HEK293T (cell line): ENCODE data around the gene CDC37L1.

Experiments used
- CTCF ChIA-PET: fragments of 350-600 bp; formaldehyde crosslinking; extraction: SDS; loops from one replicate; lab custom pipeline; 2021; ENCODE audit warnings: antibody characterized with exemption, inconsistent platforms; lab: Yijun Ruan, JAX
- POLR2A ChIA-PET: fragments of 350-600 bp; formaldehyde crosslinking; extraction: SDS; loops from one replicate; lab custom pipeline; 2020; ENCODE audit warnings: antibody characterized with exemption, inconsistent platforms; lab: Yijun Ruan, JAX
- DNase-seq: peaks from one replicate; pipeline ENCODE4 v3.0.0; 2012; ENCODE audit warnings: mixed read lengths; ENCODE audit errors: extremely low spot score
- ARNT ChIP-seq: fragments of 450-650 bp; IDR thresholded peaks from 2 replicates; pipeline ENCODE4 v1.6.1; 2017; ENCODE audit warnings: mild to moderate bottlenecking
- BHLHE40 ChIP-seq: fragments of 450-650 bp; IDR thresholded peaks from 2 replicates; pipeline ENCODE4 v1.6.1; 2016; ENCODE audit warnings: mild to moderate bottlenecking, moderate library complexity, borderline replicate concordance
- CTBP1 ChIP-seq: fragments of 450-650 bp; IDR thresholded peaks from 2 replicates; pipeline ENCODE4 v1.6.1; 2016; ENCODE audit warnings: borderline replicate concordance
- ELF4 ChIP-seq: fragments of 450-650 bp; IDR thresholded peaks from 2 replicates; pipeline ENCODE4 v1.6.1; 2017; ENCODE audit warnings: antibody characterized with exemption
- FOXA1 ChIP-seq: fragments of 450-650 bp; IDR thresholded peaks from 2 replicates; pipeline ENCODE4 v1.6.1; 2016; ENCODE audit warnings: mild to moderate bottlenecking
- FOXK2 ChIP-seq: fragments of 450-650 bp; IDR thresholded peaks from 2 replicates; pipeline ENCODE4 v1.6.1; 2016; ENCODE audit warnings: mild to moderate bottlenecking
- FOXM1 ChIP-seq: fragments of 450-650 bp; IDR thresholded peaks from 2 replicates; pipeline ENCODE4 v1.6.1; 2017; ENCODE audit warnings: mild to moderate bottlenecking, borderline replicate concordance
- HDGF ChIP-seq: fragments of 450-650 bp; IDR thresholded peaks from 2 replicates; pipeline ENCODE4 v1.6.1; 2017; ENCODE audit warnings: antibody characterized with exemption, borderline replicate concordance
- L3MBTL2 ChIP-seq: fragments of 450-650 bp; conservative IDR thresholded peaks from 2 replicates; pipeline ENCODE4 v1.6.1; 2016; ENCODE audit warnings: mild to moderate bottlenecking
- LEF1 ChIP-seq: fragments of 450-650 bp; IDR thresholded peaks from 2 replicates; pipeline ENCODE4 v1.6.1; 2017; ENCODE audit warnings: mild to moderate bottlenecking, borderline replicate concordance
- NFRKB ChIP-seq: fragments of 450-650 bp; IDR thresholded peaks from 2 replicates; pipeline ENCODE4 v1.6.1; 2016; ENCODE audit warnings: mild to moderate bottlenecking, moderate library complexity
- SP1 ChIP-seq: fragments of 450-650 bp; IDR thresholded peaks from 2 replicates; pipeline ENCODE4 v1.6.1; 2017
- SUZ12 ChIP-seq: fragments of 450-650 bp; IDR thresholded peaks from 2 replicates; pipeline ENCODE4 v1.6.1; 2016; ENCODE audit warnings: mild to moderate bottlenecking
- TARDBP ChIP-seq: fragments of 450-650 bp; IDR thresholded peaks from 2 replicates; pipeline ENCODE4 v1.6.1; 2016
- ZNF384 ChIP-seq: fragments of 450-650 bp; IDR thresholded peaks from 2 replicates; pipeline ENCODE4 v1.6.1; 2016
- TF ChIP-seq, protein P1 (sequence below): fragments of 450-650 bp; IDR thresholded peaks from 2 replicates; pipeline ENCODE4 v1.6.1; 2016

CDC37L1 gene

GRCh38 chr9:4732890-4733289 lies 53.5 kb downstream of the CDC37L1 start:
- TF ChIP-seq FOXK2 (no peak), CTBP1 (no peak), HDGF (no peak), FOXM1 (no peak), BHLHE40 (no peak), SP1 (no peak)
- CTCF ChIA-PET, result no interaction called here
- POLR2A ChIA-PET, result interaction anchor here (1.6 kb wide), 1 partner anchor 54 kb away, joined by 4 read pairs; the partner anchor contains the start of gene CDC37L1
- no peak for DNase-seq

DNA sequence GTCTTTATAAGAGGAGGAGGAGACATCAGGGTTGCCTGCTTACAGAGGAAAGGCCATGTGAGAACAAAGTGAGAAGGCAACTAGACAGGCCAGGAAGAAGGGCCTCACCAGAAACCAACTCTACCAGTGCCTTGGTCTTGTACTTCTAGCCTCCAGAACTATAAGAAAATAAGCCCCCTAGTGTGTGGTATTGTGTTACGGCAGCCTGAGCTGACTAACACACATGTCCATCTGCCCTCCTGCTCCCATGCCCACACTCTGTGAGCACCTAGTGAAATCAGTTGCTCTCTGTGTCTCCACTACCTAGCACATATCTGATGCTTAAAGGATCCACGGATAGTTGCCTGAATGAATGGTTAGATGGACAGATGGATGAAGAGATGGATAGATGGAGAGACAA lies 54.8 kb downstream of the CDC37L1 start:
- POLR2A ChIA-PET, result no interaction called here
- DNase-seq, result no peak
- TF ChIP-seq NFRKB (no peak), TARDBP (no peak), CTBP1 (no peak), FOXM1 (no peak), L3MBTL2 (no peak), HDGF (no peak), ZNF384 (no peak), SP1 (no peak), FOXK2 (no peak), FOXA1 (no peak), LEF1 (no peak), ELF4 (no peak), ARNT (no peak), BHLHE40 (no peak), SUZ12 (no peak)
- TF ChIP-seq, protein P1, sequence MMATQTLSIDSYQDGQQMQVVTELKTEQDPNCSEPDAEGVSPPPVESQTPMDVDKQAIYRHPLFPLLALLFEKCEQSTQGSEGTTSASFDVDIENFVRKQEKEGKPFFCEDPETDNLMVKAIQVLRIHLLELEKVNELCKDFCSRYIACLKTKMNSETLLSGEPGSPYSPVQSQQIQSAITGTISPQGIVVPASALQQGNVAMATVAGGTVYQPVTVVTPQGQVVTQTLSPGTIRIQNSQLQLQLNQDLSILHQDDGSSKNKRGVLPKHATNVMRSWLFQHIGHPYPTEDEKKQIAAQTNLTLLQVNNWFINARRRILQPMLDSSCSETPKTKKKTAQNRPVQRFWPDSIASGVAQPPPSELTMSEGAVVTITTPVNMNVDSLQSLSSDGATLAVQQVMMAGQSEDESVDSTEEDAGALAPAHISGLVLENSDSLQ, result no peak
- CTCF ChIA-PET, result no interaction called here

GRCh38 chr9:4738866-4739586 lies 59.7 kb downstream of the CDC37L1 start:
- TF ChIP-seq, protein P1, result no peak
- TF ChIP-seq L3MBTL2 (no peak), LEF1 (no peak), SUZ12 (no peak), FOXK2 (no peak), ZNF384 (no peak), CTBP1 (no peak), ELF4 (no peak), TARDBP (no peak), SP1 (no peak), HDGF (no peak), FOXM1 (no peak)
- DNase-seq, result no peak
- ChIA-PET POLR2A (no interaction called here), CTCF (no interaction called here)

DNA sequence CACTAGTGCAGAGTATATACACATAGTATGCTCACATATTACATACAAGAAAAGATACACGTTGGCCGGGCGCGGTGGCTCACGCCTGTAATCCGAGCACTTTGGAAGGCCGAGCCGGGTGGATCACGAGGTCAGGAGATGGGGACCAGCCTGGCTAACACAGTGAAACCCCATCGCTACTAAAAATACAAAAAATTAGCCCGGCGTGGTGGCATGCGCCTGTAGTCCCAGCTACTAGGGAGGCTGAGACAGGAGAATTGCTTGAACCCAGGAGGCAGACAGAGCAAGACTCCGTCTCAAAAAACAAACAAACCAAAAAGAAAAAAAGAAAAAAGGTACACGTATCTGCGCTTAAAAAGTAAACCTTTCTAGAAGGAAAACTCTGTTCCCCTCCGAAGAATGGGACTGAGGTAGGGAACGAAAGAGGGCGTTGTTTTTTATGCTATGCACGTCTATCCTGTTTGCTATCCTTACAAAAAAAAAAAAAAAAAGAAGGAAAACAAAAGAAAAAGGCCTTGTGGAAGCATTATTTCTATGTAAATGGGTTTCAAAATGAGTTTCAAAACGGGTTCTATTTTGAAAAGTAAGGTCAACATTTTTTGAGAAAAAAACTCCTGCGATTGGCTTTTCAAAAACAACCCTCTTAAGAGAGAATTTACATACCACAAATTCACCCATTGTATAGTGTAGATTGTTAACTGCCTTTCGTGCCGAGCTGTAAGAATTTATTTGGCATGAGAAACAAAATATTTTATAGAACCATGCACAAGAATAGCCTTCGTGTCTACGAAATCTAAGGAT lies 60.4 kb downstream of the CDC37L1 start:
- ChIA-PET POLR2A (interaction anchor here (0.8 to 1.3 kb wide), 3 partner anchors 10 to 77 kb away, joined by 3 to 10 read pairs (median 5); partner anchors contain the start of genes CDC37L1 and PLPP6), CTCF (interaction anchor here (1.2 kb wide), 1 partner anchor 135 kb away, joined by 5 read pairs; no protein-coding TSS in a partner anchor)
- no peak for DNase-seq
- TF ChIP-seq ZNF384, result peak; percentile 62; the same call in 1 of the 2 replicates
- TF ChIP-seq L3MBTL2, result no peak

DNA sequence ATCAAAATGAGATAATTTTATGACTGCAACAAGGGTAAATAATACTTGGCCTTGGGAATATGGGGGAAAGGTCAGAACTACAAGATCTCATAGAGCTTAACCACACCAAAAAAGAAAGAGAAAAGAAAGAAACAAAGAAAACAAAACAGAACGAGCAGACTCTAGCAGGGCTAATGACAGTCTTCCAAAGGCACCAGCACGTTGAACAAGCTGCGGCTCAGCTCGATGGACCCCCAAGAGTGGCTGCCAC lies 60.9 kb downstream of the CDC37L1 start:
- ChIA-PET CTCF (interaction anchor here (1.1 to 1.2 kb wide), 2 partner anchors 19 to 136 kb away, joined by 3 to 5 read pairs; no protein-coding TSS in a partner anchor), POLR2A (interaction anchor here (0.8 to 1.3 kb wide), 6 partner anchors 9 to 135 kb away, joined by 3 to 10 read pairs (median 4); partner anchors contain the start of genes CDC37L1 and PLPP6)
- no peak for TF ChIP-seq NFRKB
- no peak for TF ChIP-seq HDGF
- TF ChIP-seq FOXA1, result no peak
- TF ChIP-seq FOXK2, result no peak
- TF ChIP-seq CTBP1, result no peak
- TF ChIP-seq SP1, result no peak
- no peak for TF ChIP-seq TARDBP
- DNase-seq, result no peak

DNA sequence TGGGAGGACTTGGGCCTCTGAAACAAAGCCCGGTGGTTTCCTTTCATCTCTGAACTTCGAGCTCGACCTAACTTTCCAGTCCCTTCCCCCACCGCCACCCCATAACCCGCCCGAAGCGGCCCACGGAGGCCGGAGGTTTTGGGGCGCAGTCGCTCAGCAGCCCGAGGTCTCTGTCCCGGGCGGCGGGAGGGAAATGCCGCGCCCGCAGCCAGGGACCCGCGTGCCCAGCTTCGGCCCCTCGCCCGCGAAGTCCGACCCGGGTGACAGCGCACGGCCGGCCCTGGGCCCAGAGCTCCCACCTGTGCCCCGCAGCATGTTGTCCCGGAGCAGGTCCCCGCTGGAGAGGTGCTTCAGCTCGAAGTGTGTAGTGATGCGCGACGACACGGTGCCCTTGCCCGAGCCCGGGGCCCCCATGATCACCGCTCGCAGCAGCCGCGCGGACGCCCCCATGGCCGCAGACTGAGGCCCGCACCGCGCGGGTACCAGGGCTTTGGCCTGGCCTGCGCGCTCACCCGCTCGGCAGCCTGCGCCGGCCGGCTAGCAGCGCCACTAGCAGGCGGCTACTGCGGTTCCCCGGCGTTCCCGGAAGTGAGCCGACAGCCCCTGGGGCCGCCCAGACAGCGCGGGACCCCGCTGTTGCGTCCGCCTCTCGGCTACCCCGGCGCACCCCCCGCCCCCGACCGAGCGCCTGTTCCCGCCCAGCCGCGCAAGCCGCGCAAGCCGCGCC lies 61.4 kb downstream of the CDC37L1 start, which contains the start of gene AK3:
TSS of gene AK3 (minus strand) at position 565 of the 727 bp plus-strand sequence. CDS start at position 450, 115 bp downstream.
- DNase-seq, result peak; percentile 78
- ChIA-PET POLR2A (interaction anchor here (0.8 to 1.7 kb wide), 9 partner anchors 9 to 244 kb away, joined by 3 to 10 read pairs (median 5); partner anchors contain the start of genes CDC37L1, JAK2 and PLPP6), CTCF (interaction anchor here (1.1 to 1.2 kb wide), 2 partner anchors 18 to 136 kb away, joined by 3 to 5 read pairs; no protein-coding TSS in a partner anchor)
- TF ChIP-seq L3MBTL2, result peak; percentile 65
- TF ChIP-seq FOXM1, result no peak
- TF ChIP-seq ELF4, result peak; percentile 30; the same call in 1 of the 2 replicates
- TF ChIP-seq TARDBP, result no peak
- no peak for TF ChIP-seq ZNF384
- TF ChIP-seq, protein P1, result no peak
